Measurements from ENCODE around the gene ALLC.

The ALLC gene

GRCh38 chr2:3648652-3649177 is 9.3 kb upstream of the ALLC start:
- Histone ChIP-seq H3K4me3 (no peak overlapping the region), H3K36me3 (ENCODE audit: insufficient read depth, low read length) (no peaks in the 10 kb centered on the region), H3K9ac (ENCODE audit: insufficient read length) (no peak overlapping the region), H3K9me3 (ENCODE audit: low read depth, low read length) (no peaks in the 10 kb centered on the region), H3K27ac (no peak overlapping the region)
- TF ChIP-seq FOXP2 (optimal IDR thresholded peaks at IDR 0.05; ENCODE audit: control extremely low read depth, extremely low read length, insufficient read depth), result no peak
- no peak for TF ChIP-seq POLR2AphosphoS5 (IDR thresholded peaks at IDR 0.05; ENCODE audit: borderline replicate concordance, low read depth, low read length)
- TF ChIP-seq EZH2 (IDR thresholded peaks at IDR 0.05), result no peak
- no peak for DNase-seq (ENCODE audit: low read depth, low spot score)

GRCh38 chr2:3649581-3649980 is 8.4 kb upstream of the ALLC start:
- no peak overlapping the region for H3K9ac ChIP-seq (ENCODE audit: insufficient read length)
- H3K4me3 ChIP-seq, result no peak overlapping the region
- no peaks in the 10 kb centered on the region for H3K9me3 ChIP-seq (ENCODE audit: low read depth, low read length)
- no peak for DNase-seq (ENCODE audit: low read depth, low spot score)
- TF ChIP-seq FOXP2 (optimal IDR thresholded peaks at IDR 0.05; ENCODE audit: control extremely low read depth, extremely low read length, insufficient read depth) (no peak), POLR2AphosphoS5 (IDR thresholded peaks at IDR 0.05; ENCODE audit: borderline replicate concordance, low read depth, low read length) (no peak), EZH2 (IDR thresholded peaks at IDR 0.05) (no peak)
- no peaks in the 10 kb centered on the region for H3K36me3 ChIP-seq (ENCODE audit: insufficient read depth, low read length)
- no peak overlapping the region for H3K27ac ChIP-seq

GRCh38 chr2:3650140-3650920 is 7.7 kb upstream of the ALLC start:
- Histone ChIP-seq H3K4me3 (0 out of 2 replicates have a peak overlapping the region, but pooled peaks have one; percentile 38), H3K9me3 (ENCODE audit: low read depth, low read length) (no peaks in the 10 kb centered on the region), H3K36me3 (ENCODE audit: insufficient read depth, low read length) (no peaks in the 10 kb centered on the region), H3K27ac (no peak overlapping the region), H3K9ac (ENCODE audit: insufficient read length) (no peak overlapping the region)
- no peak for DNase-seq (ENCODE audit: low read depth, low spot score)
- TF ChIP-seq EZH2 (IDR thresholded peaks at IDR 0.05), result no peak

GRCh38 chr2:3651691-3652648 is 6.0 kb upstream of the ALLC start:
- H3K9ac ChIP-seq (ENCODE audit: insufficient read length), result no peak overlapping the region
- H3K36me3 ChIP-seq (ENCODE audit: insufficient read depth, low read length), result no peaks in the 10 kb centered on the region
- H3K27ac ChIP-seq, result no peak overlapping the region
- TF ChIP-seq EZH2 (IDR thresholded peaks at IDR 0.05) (no peak), FOXP2 (optimal IDR thresholded peaks at IDR 0.05; ENCODE audit: control extremely low read depth, extremely low read length, insufficient read depth) (no peak), POLR2AphosphoS5 (IDR thresholded peaks at IDR 0.05; ENCODE audit: borderline replicate concordance, low read depth, low read length) (no peak)
- no peak overlapping the region for H3K4me3 ChIP-seq
- no peak for DNase-seq (ENCODE audit: low read depth, low spot score)
- H3K9me3 ChIP-seq (ENCODE audit: low read depth, low read length), result no peaks in the 10 kb centered on the region

- no peak overlapping the region for H3K9ac ChIP-seq (ENCODE audit: insufficient read length)
- H3K27ac ChIP-seq, result no peak overlapping the region
- no peak for TF ChIP-seq EZH2 (IDR thresholded peaks at IDR 0.05)
- no peak for TF ChIP-seq FOXP2 (optimal IDR thresholded peaks at IDR 0.05; ENCODE audit: control extremely low read depth, extremely low read length, insufficient read depth)
- TF ChIP-seq POLR2AphosphoS5 (IDR thresholded peaks at IDR 0.05; ENCODE audit: borderline replicate concordance, low read depth, low read length), result no peak
- no peaks in the 10 kb centered on the region for H3K36me3 ChIP-seq (ENCODE audit: insufficient read depth, low read length)
- H3K4me3 ChIP-seq, result no peak overlapping the region
- no peak for DNase-seq (ENCODE audit: low read depth, low spot score)
- no peaks in the 10 kb centered on the region for H3K9me3 ChIP-seq (ENCODE audit: low read depth, low read length)
Measured at GRCh38 chr2:3652896-3653625, 4.9 kb upstream of the ALLC start.

GRCh38 chr2:3654011-3654410 is 4.0 kb upstream of the ALLC start:
- H3K9me3 ChIP-seq (ENCODE audit: low read depth, low read length), result no peaks in the 10 kb centered on the region
- no peaks in the 10 kb centered on the region for H3K36me3 ChIP-seq (ENCODE audit: insufficient read depth, low read length)
- no peak for TF ChIP-seq POLR2AphosphoS5 (IDR thresholded peaks at IDR 0.05; ENCODE audit: borderline replicate concordance, low read depth, low read length)
- no peak for TF ChIP-seq EZH2 (IDR thresholded peaks at IDR 0.05)
- TF ChIP-seq FOXP2 (optimal IDR thresholded peaks at IDR 0.05; ENCODE audit: control extremely low read depth, extremely low read length, insufficient read depth), result no peak
- no peak overlapping the region for H3K4me3 ChIP-seq
- H3K9ac ChIP-seq (ENCODE audit: insufficient read length), result no peak overlapping the region
- no peak for DNase-seq (ENCODE audit: low read depth, low spot score)
- H3K27ac ChIP-seq, result no peak overlapping the region

GRCh38 chr2:3654531-3655225 is 3.3 kb upstream of the ALLC start:
- Histone ChIP-seq H3K9ac (ENCODE audit: insufficient read length) (no peak overlapping the region), H3K9me3 (ENCODE audit: low read depth, low read length) (no peaks in the 10 kb centered on the region), H3K36me3 (ENCODE audit: insufficient read depth, low read length) (no peaks in the 10 kb centered on the region), H3K4me3 (no peak overlapping the region), H3K27ac (no peak overlapping the region)
- DNase-seq (ENCODE audit: low read depth, low spot score), result no peak
- no peak for TF ChIP-seq POLR2AphosphoS5 (IDR thresholded peaks at IDR 0.05; ENCODE audit: borderline replicate concordance, low read depth, low read length)
- TF ChIP-seq FOXP2 (optimal IDR thresholded peaks at IDR 0.05; ENCODE audit: control extremely low read depth, extremely low read length, insufficient read depth), result no peak
- no peak for TF ChIP-seq EZH2 (IDR thresholded peaks at IDR 0.05)

Measured in SK-N-MC (cell line).